OCI-LY3 (cell line): Measurements from ENCODE around the gene VAV3.
A peak's percentile ranks its signal among the peaks of the same experiment; 100 is the strongest.

Source experiments
- H2AFZ ChIP-seq: fragments of 200-600, 300-600 bp; shearing (Covaris generic); 2 replicates; pipeline ENCODE4 v1.6.0; 2014; ENCODE audit warnings: antibody characterized with exemption, low read depth, low read length
- H3K27ac ChIP-seq: fragments of 200-600, 300-600 bp; sonication (generic); 2 replicates; pipeline ENCODE4 v1.5.1; 2014; ENCODE audit warnings: mild to moderate bottlenecking, low read length, moderate library complexity, mixed read lengths
- H3K27me3 ChIP-seq: fragments of 200-600, 300-600 bp; sonication (generic); 2 replicates; pipeline ENCODE4 v1.6.1; 2014; ENCODE audit warnings: low read depth, low read length, mixed read lengths
- H3K36me3 ChIP-seq: fragments of 200-600, 300-600 bp; sonication (generic); replicated peaks from 2 replicates; pipeline ENCODE3; 2014; ENCODE audit warnings: low read depth, low read length, mixed read lengths
- H3K4me1 ChIP-seq: fragments of 300-600, 200-600 bp; sonication (generic); 2 replicates; pipeline ENCODE4 v1.6.1; 2014; ENCODE audit warnings: low read length, mixed read lengths
- H3K4me2 ChIP-seq: fragments of 200-600, 300-600 bp; sonication (generic); 2 replicates; pipeline ENCODE4 v1.6.1; 2014; ENCODE audit warnings: low read length, mixed read lengths
- H3K4me3 ChIP-seq: fragments of 300-600, 200-600 bp; sonication (generic); 2 replicates; pipeline ENCODE4 v1.5.1; 2014; ENCODE audit warnings: antibody characterized with exemption, mild to moderate bottlenecking, low read length, moderate library complexity
- H3K79me2 ChIP-seq: fragments of 300-600, 200-600 bp; shearing (Covaris generic); 2 replicates; pipeline ENCODE4 v1.6.1; 2014; ENCODE audit warnings: mild to moderate bottlenecking, low read length, mixed read lengths
- H3K9ac ChIP-seq: fragments of 300-600, 200-600 bp; shearing (Covaris generic); 2 replicates; pipeline ENCODE4 v1.6.0; 2014; ENCODE audit warnings: mild to moderate bottlenecking, low read length, moderate library complexity
- H3K9me3 ChIP-seq: fragments of 200-600, 300-600 bp; shearing (Covaris generic); 2 replicates; pipeline ENCODE4 v1.6.1; 2014; ENCODE audit warnings: low read length, mixed read lengths; ENCODE audit not compliant: insufficient read depth
- H4K20me1 ChIP-seq: fragments of 200-600, 300-600 bp; sonication (generic); 2 replicates; pipeline ENCODE4 v1.6.1; 2016; ENCODE audit warnings: low read length, mixed read lengths; ENCODE audit not compliant: insufficient read depth
- CTCF ChIP-seq: fragments of 200-600, 300-600 bp; sonication (generic); IDR thresholded peaks from 2 replicates; pipeline ENCODE4 v1.5.1; 2014; ENCODE audit warnings: antibody characterized with exemption, low read length, low read depth
- EZH2phosphoT487 ChIP-seq: fragments of 200-600 bp; shearing (Covaris generic); IDR thresholded peaks from 2 replicates; pipeline ENCODE4 v1.6.1; 2018; ENCODE audit warnings: antibody characterized with exemption, mixed run types, low read depth

VAV3 gene

DNA sequence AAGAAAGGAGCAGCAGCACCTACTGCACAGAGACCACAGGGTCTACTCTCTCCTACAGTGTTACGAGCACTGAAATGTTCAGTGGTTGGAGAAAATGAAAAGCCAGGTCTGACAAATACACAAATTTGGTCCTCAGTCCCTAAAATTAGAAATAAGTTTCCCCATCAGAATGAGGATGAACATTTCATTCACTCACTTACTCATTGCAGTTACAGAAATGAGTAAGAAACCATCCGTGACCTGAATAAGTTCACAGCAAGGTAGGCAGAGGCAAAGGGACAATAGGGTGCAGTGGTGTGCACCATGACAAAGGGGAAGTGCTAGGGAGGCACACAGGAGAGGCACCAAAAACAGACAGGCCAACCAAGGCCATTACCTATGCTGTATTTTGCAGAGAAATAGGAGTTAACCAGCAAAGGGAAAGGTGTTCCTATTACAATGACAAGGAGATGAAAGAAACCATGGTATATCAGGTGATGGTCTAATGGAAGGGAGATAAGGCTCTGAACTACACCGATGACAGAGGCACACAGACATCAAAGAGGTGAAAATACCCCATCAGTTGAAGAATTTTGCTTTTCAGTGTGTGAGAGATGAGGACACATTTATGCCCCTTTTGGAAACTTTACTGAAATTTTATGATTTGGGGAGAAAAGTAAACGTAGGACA is 29.4 kb downstream of the VAV3 start:
- Histone ChIP-seq H3K4me2 (peak overlapping the region; percentile 89), H3K36me3 (no peaks in the 10 kb centered on the region), H3K4me3 (peak overlapping the region; percentile 67), H3K27me3 (peaks cover 38% of the 10 kb centered on the region), H3K79me2 (no peaks in the 10 kb centered on the region), H3K27ac (peak overlapping the region; percentile 47), H2AFZ (no peak overlapping the region), H3K9ac (peak overlapping the region; percentile 25; the same call in 1 of the 2 replicates), H3K9me3 (no peaks in the 10 kb centered on the region), H3K4me1 (peaks cover 39% of the 10 kb centered on the region), H4K20me1 (peaks cover 4% of the 10 kb centered on the region; the same call in 1 of the 2 replicates)
- TF ChIP-seq CTCF (no peak), EZH2phosphoT487 (peak; percentile 69; the same call in 1 of the 2 replicates)

- Histone ChIP-seq H3K4me3 (peak overlapping the region; percentile 67), H3K4me1 (peaks cover 44% of the 10 kb centered on the region), H3K4me2 (peak overlapping the region; percentile 89), H4K20me1 (peaks cover 4% of the 10 kb centered on the region; the same call in 1 of the 2 replicates), H3K79me2 (no peaks in the 10 kb centered on the region), H2AFZ (no peak overlapping the region), H3K27me3 (peaks cover 35% of the 10 kb centered on the region), H3K27ac (peak overlapping the region; percentile 47), H3K9ac (peak overlapping the region; percentile 25; the same call in 1 of the 2 replicates), H3K36me3 (no peaks in the 10 kb centered on the region), H3K9me3 (no peaks in the 10 kb centered on the region)
- TF ChIP-seq CTCF (no peak), EZH2phosphoT487 (no peak)
Observed at GRCh38 chr1:107934578-107934977, 30.4 kb downstream of the VAV3 start.

- H2AFZ ChIP-seq = no peak overlapping the region
- peaks cover 4% of the 10 kb centered on the region; the same call in 1 of the 2 replicates for H4K20me1 ChIP-seq
- no peaks in the 10 kb centered on the region for H3K9me3 ChIP-seq
- no peaks in the 10 kb centered on the region for H3K79me2 ChIP-seq
- H3K4me1 ChIP-seq = peaks cover 44% of the 10 kb centered on the region
- no peaks in the 10 kb centered on the region for H3K36me3 ChIP-seq
- H3K27ac ChIP-seq = no peak overlapping the region
- H3K4me3 ChIP-seq = no peak overlapping the region
- no peak overlapping the region for H3K9ac ChIP-seq
- H3K27me3 ChIP-seq = peaks cover 30% of the 10 kb centered on the region
- TF ChIP-seq EZH2phosphoT487 (no peak), CTCF (no peak)
- H3K4me2 ChIP-seq = peak overlapping the region; percentile 89; the same call in 1 of the 2 replicates
Observed at GRCh38 chr1:107933736-107934135, 31.2 kb downstream of the VAV3 start.

- no peak overlapping the region for H3K4me3 ChIP-seq
- H3K9ac ChIP-seq = no peak overlapping the region
- peaks cover 4% of the 10 kb centered on the region; the same call in 1 of the 2 replicates for H4K20me1 ChIP-seq
- peaks cover 26% of the 10 kb centered on the region for H3K4me1 ChIP-seq
- H3K36me3 ChIP-seq = no peaks in the 10 kb centered on the region
- peaks cover 15% of the 10 kb centered on the region; the same call in 1 of the 2 replicates for H3K27me3 ChIP-seq
- no peak overlapping the region for H3K27ac ChIP-seq
- TF ChIP-seq EZH2phosphoT487 (no peak), CTCF (no peak)
- H3K9me3 ChIP-seq = no peaks in the 10 kb centered on the region
- no peak overlapping the region for H2AFZ ChIP-seq
- no peak overlapping the region for H3K4me2 ChIP-seq
- no peaks in the 10 kb centered on the region for H3K79me2 ChIP-seq
Observed at GRCh38 chr1:107930292-107930691, 34.7 kb downstream of the VAV3 start.
